Endothelial cell (in vitro differentiated cells): Measurements from ENCODE around the gene ADSS1. TPM values are rescaled to one million over a fixed set of nuclear protein-coding genes. Genes with fewer than 3 reads are reported as not detected.

Experiments
- DNase-seq: peaks from one replicate; pipeline ENCODE4 v3.0.0; 2021; ENCODE audit warnings: low spot score
- H3K27ac Mint-ChIP-seq: one replicate; pipeline ENCODE4 v1.8.0; 2021; ENCODE audit warnings: mixed read lengths, inconsistent platforms; ENCODE audit not compliant: unreplicated experiment
- H3K27me3 Mint-ChIP-seq: one replicate; pipeline ENCODE4 v1.8.0; 2021; ENCODE audit warnings: mild to moderate bottlenecking, moderate library complexity, mixed read lengths, inconsistent platforms; ENCODE audit not compliant: unreplicated experiment
- H3K36me3 Mint-ChIP-seq: one replicate; pipeline ENCODE4 v1.8.0; 2021; ENCODE audit warnings: mild to moderate bottlenecking, low read depth, mixed read lengths, inconsistent platforms; ENCODE audit not compliant: unreplicated experiment
- H3K4me1 Mint-ChIP-seq: one replicate; pipeline ENCODE4 v1.8.0; 2021; ENCODE audit warnings: mild to moderate bottlenecking, mixed read lengths, inconsistent platforms; ENCODE audit not compliant: unreplicated experiment
- H3K4me3 Mint-ChIP-seq: one replicate; pipeline ENCODE4 v1.8.0; 2021; ENCODE audit warnings: mild to moderate bottlenecking, mixed read lengths, inconsistent platforms; ENCODE audit not compliant: unreplicated experiment
- H3K9me3 Mint-ChIP-seq: one replicate; pipeline ENCODE4 v1.8.0; 2021; ENCODE audit warnings: mixed read lengths, inconsistent platforms; ENCODE audit not compliant: unreplicated experiment
- CTCF ChIP-seq: fragments of 200-600 bp; sonication (generic); IDR thresholded peaks from one replicate; pipeline ENCODE4 v1.5.0; 2021; ENCODE audit warnings: antibody characterized with exemption; ENCODE audit not compliant: unreplicated experiment
- long read RNA-seq: library from polyadenylated mRNA; unstranded; transcript quantifications from one replicate; pipeline ENCODE4 v2.0.0, GENCODE V29; 2020; ENCODE audit not compliant: unreplicated experiment
- total RNA-seq: library from RNA; stranded (reverse); fragmentation: NEBNext Ultra II Directional; extraction: Animal tissue kit (Norgen Biotek cat#: 25700); gene quantifications from one replicate; pipeline ENCODE4 v1.2.1, GENCODE V29; 2021; ENCODE audit not compliant: unreplicated experiment

Gene ADSS1
- total RNA-seq, result 6.1 TPM
- long read RNA-seq, transcript ADSSL1-201 (13 exons, 1,766 nt), result major isoform, 5 of 5 reads
- long read RNA-seq, partial matches to known transcripts, result 0 of 5 reads
- long read RNA-seq, other reads (novel, unspliced or antisense), result 0 of 5 reads

- DNase-seq, result peak; percentile 67
- H3K4me1 Mint-ChIP-seq, result peaks cover 2% of the 10 kb centered on the region
- H3K4me3 Mint-ChIP-seq, result peak within 1 kb of the TSS; percentile 69
- no peaks in the 10 kb centered on the region for H3K9me3 Mint-ChIP-seq
- peak; percentile 99 for TF ChIP-seq CTCF
- H3K36me3 Mint-ChIP-seq, result peaks cover 14% of the 10 kb centered on the region
- peaks cover 25% of the 10 kb centered on the region for H3K27me3 Mint-ChIP-seq
- H3K27ac Mint-ChIP-seq, result no peak within 1 kb of the TSS
Observed at GRCh38 chr14:104723651-104724406, at the start of gene ADSS1. TSS of gene ADSS1 (plus strand) at chr14:104724229. CDS start at chr14:104724271, 42 bp downstream.

- Mint-ChIP-seq H3K4me3 (no peak overlapping the region), H3K36me3 (no peaks in the 10 kb centered on the region), H3K27me3 (peaks cover 4% of the 10 kb centered on the region), H3K9me3 (no peaks in the 10 kb centered on the region), H3K27ac (no peak overlapping the region), H3K4me1 (peaks cover 2% of the 10 kb centered on the region)
- no peak for DNase-seq
- TF ChIP-seq CTCF, result no peak
Observed at GRCh38 chr14:104675447-104675846, 48.6 kb upstream of the ADSS1 start.

GRCh38 chr14:104676130-104676693, 47.8 kb upstream of the ADSS1 start:
- no peaks in the 10 kb centered on the region for H3K36me3 Mint-ChIP-seq
- DNase-seq, result no peak
- peaks cover 10% of the 10 kb centered on the region for H3K27me3 Mint-ChIP-seq
- no peaks in the 10 kb centered on the region for H3K9me3 Mint-ChIP-seq
- H3K27ac Mint-ChIP-seq, result peak overlapping the region; percentile 42
- no peak overlapping the region for H3K4me3 Mint-ChIP-seq
- TF ChIP-seq CTCF, result no peak
- H3K4me1 Mint-ChIP-seq, result peaks cover 9% of the 10 kb centered on the region

DNA sequence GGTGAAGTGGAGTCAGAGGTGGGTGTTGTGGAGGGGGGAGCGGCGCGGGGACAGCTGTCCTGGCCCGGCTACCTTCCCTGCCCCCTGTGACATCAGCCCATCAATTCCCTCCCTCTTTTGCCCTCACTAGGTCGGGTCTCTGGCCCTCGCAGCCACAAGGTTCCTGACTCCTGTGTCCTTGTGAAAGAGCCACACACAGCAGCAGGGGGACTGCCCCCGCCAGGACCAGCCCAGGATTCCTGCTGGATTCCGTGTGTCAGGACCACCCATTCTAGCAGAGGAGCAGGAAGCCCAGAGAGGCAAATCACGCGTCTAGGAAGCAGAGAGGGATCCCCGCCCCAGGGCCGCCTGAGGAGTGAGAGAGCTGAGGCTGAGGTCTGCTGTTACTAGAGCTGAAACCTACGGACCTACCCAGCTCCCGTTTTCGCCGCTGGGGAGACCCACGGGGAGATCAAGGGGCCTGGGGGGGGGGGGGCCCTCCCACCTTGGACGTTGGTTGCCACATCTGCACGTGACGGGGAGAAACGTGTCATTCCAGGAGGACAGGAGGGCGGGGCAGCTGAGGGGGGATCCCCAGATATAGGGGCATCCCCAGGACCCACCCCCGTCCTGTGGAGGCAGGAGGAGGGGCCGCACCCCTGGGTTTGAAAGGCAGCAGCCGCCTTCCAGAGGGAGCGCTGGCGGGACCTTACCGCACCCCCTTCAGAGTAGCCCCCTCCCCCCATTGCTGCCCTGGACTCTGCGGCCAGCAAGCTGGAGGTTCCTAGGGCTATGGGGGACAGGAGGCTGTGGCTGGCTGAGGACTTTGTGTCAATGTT, 47.1 kb upstream of the ADSS1 start:
- Mint-ChIP-seq H3K36me3 (no peaks in the 10 kb centered on the region), H3K27me3 (peaks cover 14% of the 10 kb centered on the region), H3K27ac (no peak overlapping the region), H3K9me3 (no peaks in the 10 kb centered on the region), H3K4me1 (peaks cover 15% of the 10 kb centered on the region), H3K4me3 (no peak overlapping the region)
- no peak for TF ChIP-seq CTCF
- DNase-seq, result peak; percentile 50
